Stimulated activated naive B cell treated with anti-CD40 and anti-IgM and Interleukin-4, amounts not matched to agents 10 μg/mL and 1 μg/mL and 100 μg/mL, for 72 hours (primary cell): ENCODE data around the gene EFHC1.
A peak's percentile ranks its signal among the peaks of the same experiment; 100 is the strongest.

Source experiments
- ATAC-seq, 2 donors: fragments of 150-1000 bp; cut with Tn5 transposase; replicated peaks; 2 replicates each; pipeline ENCODE4 v1.10.0; 2021; ENCODE audit warnings: moderate library complexity in 1 of 2
- DNase-seq: peaks from one replicate; pipeline ENCODE4 v3.0.0; 2021
- H3K27ac Mint-ChIP-seq: one replicate; pipeline ENCODE4 v1.8.0; 2022; ENCODE audit warnings: mild to moderate bottlenecking, mixed read lengths
- H3K27me3 Mint-ChIP-seq, 2 donors: one replicate each; pipeline ENCODE4 v1.8.0; 2022; ENCODE audit warnings: mixed read lengths in 2 of 2
- H3K36me3 Mint-ChIP-seq, 2 donors: one replicate each; pipeline ENCODE4 v1.8.0; 2022; ENCODE audit warnings: mixed read lengths in 2 of 2, mild to moderate bottlenecking in 1 of 2
- H3K4me1 Mint-ChIP-seq, 2 donors: one replicate each; pipeline ENCODE4 v1.8.0; 2022; ENCODE audit warnings: mixed read lengths in 2 of 2, mild to moderate bottlenecking in 1 of 2
- H3K4me3 Mint-ChIP-seq, 2 donors: one replicate each; pipeline ENCODE4 v1.8.0; 2022; ENCODE audit warnings: mild to moderate bottlenecking in 2 of 2, mixed read lengths in 2 of 2, moderate library complexity in 1 of 2
- H3K9me3 Mint-ChIP-seq, 2 donors: one replicate each; pipeline ENCODE4 v1.8.0; 2022; ENCODE audit warnings: mixed read lengths in 2 of 2, mild to moderate bottlenecking in 1 of 2

EFHC1 gene

DNA sequence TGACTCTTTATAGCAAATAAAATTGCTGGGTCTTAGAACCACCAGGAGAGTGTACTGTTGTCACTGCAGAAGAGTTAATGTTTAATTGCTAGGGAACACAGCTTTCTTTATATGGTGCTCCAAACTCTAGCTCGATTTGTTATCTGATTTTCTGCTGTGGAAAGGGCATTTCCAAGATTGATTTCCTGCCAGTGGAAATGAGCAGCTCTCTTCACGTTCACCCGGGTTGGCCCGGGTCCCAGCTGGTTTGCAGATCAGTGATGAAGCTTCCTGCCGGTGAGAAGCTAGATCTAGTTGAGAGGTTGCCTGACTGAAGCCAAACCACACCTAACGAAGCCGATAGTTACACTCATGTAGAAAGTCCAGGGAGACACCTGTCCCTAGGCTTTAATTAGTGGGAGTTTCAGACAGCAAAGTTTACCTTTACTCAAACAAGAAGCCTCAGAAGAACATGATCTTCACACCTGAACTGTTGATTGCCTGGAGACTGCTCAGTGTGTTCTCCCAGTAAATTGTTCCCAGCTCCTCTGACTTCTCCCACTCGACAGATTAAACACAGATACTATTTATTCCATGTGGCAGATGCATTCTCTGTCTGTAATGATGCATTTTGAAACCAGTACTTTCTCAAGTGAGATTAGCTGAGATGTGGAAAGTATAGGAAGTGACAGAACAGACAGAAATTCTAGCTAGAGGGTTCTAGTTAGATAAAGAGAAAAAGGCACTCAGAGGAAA, 30.3 kb upstream of the EFHC1 start:
- no peaks in the 10 kb centered on the region for H3K27me3 Mint-ChIP-seq
- peak overlapping the region; percentile 34 to 57 for H3K4me3 Mint-ChIP-seq
- H3K4me1 Mint-ChIP-seq: peaks cover 26 to 38% of the 10 kb centered on the region in 2 donors
- DNase-seq (no peak), ATAC-seq (peak; percentile 67 to 69)
- peaks cover 3 to 7% of the 10 kb centered on the region in 2 donors for H3K9me3 Mint-ChIP-seq
- peak overlapping the region; percentile 57 for H3K27ac Mint-ChIP-seq
- H3K36me3 Mint-ChIP-seq: peaks cover 10 to 11% of the 10 kb centered on the region in 2 donors

GRCh38 chr6:52390361-52390727, 29.8 kb upstream of the EFHC1 start:
- H3K36me3 Mint-ChIP-seq: peaks cover 5 to 7% of the 10 kb centered on the region in 2 donors
- peak overlapping the region; percentile 34 to 57 for H3K4me3 Mint-ChIP-seq
- H3K9me3 Mint-ChIP-seq: peaks cover under 1 to 1% of the 10 kb centered on the region in 2 donors
- DNase-seq (no peak), ATAC-seq (peak; percentile 83 to 86)
- H3K27me3 Mint-ChIP-seq: no peaks in the 10 kb centered on the region
- H3K27ac Mint-ChIP-seq: peak overlapping the region; percentile 57
- H3K4me1 Mint-ChIP-seq: peaks cover 21 to 32% of the 10 kb centered on the region in 2 donors

GRCh38 chr6:52391599-52391998, 28.5 kb upstream of the EFHC1 start:
- Mint-ChIP-seq H3K27ac (no peak overlapping the region), H3K27me3 (no peaks in the 10 kb centered on the region), H3K4me3 (no peak overlapping the region), H3K9me3 (no peaks in the 10 kb centered on the region), H3K36me3 (peaks cover 0 to 2% of the 10 kb centered on the region in 2 donors), H3K4me1 (peaks cover 25 to 31% of the 10 kb centered on the region in 2 donors)
- no peak for ATAC-seq
- no peak for DNase-seq

DNA sequence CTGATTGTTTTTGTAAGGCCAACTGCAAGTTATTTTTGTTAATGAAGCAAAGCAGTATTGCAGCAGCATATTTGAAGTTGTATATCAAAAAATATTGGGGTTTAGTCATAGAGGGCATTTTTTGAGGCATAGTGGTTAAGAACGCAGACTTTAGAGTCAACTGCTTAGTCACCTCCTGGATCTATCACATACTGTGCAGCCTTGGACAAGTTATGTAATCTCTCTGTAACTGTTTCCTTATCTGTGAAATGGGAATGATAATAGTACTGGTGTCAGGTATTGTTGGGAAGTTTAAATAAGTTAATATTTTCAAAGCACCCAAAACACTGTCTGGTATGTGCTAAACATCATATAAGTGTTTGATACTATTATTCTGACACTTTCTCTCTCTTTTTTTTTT, 27.2 kb upstream of the EFHC1 start:
- Mint-ChIP-seq H3K4me1 (peaks cover 36 to 44% of the 10 kb centered on the region in 2 donors), H3K4me3 (no peak overlapping the region), H3K9me3 (no peaks in the 10 kb centered on the region), H3K27me3 (no peaks in the 10 kb centered on the region), H3K27ac (no peak overlapping the region), H3K36me3 (no peaks in the 10 kb centered on the region)
- no peak for DNase-seq
- ATAC-seq: no peak

DNA sequence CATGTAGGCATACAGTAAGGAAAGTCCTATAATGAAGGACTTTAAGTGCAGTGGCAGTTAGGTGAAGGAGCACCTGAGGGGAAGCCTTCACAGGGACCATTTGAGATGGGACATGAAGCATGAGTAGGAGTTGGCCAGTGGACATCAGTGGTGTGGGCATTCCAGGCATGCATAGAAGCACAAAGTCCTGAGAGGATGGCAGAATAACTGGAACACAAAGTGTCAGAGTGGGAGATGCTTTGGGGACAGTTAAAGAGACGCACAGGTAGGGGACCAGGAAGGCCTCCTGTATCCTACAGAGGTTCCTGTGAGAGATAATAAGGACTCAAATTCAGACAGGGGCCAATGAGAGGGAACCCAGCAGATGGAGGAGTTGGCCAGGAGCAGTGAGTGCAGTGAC, 26.4 kb upstream of the EFHC1 start:
- H3K4me1 Mint-ChIP-seq: peaks cover 36 to 50% of the 10 kb centered on the region in 2 donors
- H3K27ac Mint-ChIP-seq: no peak overlapping the region

GRCh38 chr6:52394251-52394666, 25.9 kb upstream of the EFHC1 start:
- H3K4me1 Mint-ChIP-seq: peaks cover 35 to 53% of the 10 kb centered on the region in 2 donors
- no peaks in the 10 kb centered on the region for H3K9me3 Mint-ChIP-seq
- no peak overlapping the region for H3K4me3 Mint-ChIP-seq
- no peaks in the 10 kb centered on the region for H3K36me3 Mint-ChIP-seq
- H3K27me3 Mint-ChIP-seq: no peaks in the 10 kb centered on the region
- no peak for DNase-seq
- ATAC-seq: peak; percentile 45 to 51
- no peak overlapping the region for H3K27ac Mint-ChIP-seq

More for the DNA sequence above, 26.4 kb upstream of the EFHC1 start:
- Mint-ChIP-seq H3K4me3 (no peak overlapping the region), H3K36me3 (no peaks in the 10 kb centered on the region), H3K9me3 (no peaks in the 10 kb centered on the region), H3K27me3 (no peaks in the 10 kb centered on the region)
- no peak for DNase-seq
- no peak for ATAC-seq

GRCh38 chr6:52395969-52396368, 24.2 kb upstream of the EFHC1 start:
- no peaks in the 10 kb centered on the region for H3K27me3 Mint-ChIP-seq
- no peaks in the 10 kb centered on the region for H3K36me3 Mint-ChIP-seq
- H3K27ac Mint-ChIP-seq: no peak overlapping the region

DNA sequence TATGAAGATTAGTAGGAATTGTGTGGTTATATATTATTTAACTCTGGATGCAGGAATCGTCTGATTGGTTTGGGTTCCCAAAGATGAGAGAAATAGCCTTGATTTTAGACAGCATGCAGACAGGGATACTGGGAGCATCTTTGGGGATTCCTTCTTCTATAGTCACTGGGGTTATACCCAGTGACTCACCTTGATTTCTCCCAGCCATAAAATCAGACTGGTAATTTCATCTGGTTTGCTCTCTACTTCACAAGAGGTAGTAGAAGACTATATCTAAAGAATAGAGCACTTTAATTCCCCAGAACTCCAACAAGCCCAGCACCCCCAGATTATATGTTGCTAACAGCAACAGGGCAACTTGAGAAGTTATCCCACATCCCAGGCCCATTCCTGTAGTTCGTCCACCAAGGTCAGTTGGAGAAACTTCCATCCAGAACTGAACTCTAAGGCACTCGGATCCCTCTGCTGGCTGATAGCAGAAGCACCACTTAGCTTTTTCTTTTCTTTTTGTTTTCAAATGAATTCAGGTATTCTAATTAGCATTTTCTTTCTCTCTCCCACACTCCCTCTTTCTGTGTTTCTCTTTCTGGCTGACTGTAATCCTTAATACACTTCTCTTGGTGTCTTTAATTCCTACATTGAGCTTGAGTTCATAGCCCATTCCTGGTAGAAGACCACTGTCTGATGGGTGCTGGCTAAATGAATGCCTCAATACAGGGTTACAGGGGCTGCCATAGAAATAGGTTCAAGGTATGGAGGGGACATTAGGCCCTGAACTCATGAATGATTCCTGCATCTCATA, 20.4 kb upstream of the EFHC1 start:
- Mint-ChIP-seq H3K36me3 (peaks cover 11 to 12% of the 10 kb centered on the region in 2 donors), H3K9me3 (no peaks in the 10 kb centered on the region), H3K27me3 (no peaks in the 10 kb centered on the region)

More at GRCh38 chr6:52395969-52396368, 24.2 kb upstream of the EFHC1 start:
- no peaks in the 10 kb centered on the region for H3K9me3 Mint-ChIP-seq
- ATAC-seq (no peak), DNase-seq (no peak)
- no peak overlapping the region for H3K4me3 Mint-ChIP-seq
- peaks cover 25 to 45% of the 10 kb centered on the region in 2 donors for H3K4me1 Mint-ChIP-seq

DNA sequence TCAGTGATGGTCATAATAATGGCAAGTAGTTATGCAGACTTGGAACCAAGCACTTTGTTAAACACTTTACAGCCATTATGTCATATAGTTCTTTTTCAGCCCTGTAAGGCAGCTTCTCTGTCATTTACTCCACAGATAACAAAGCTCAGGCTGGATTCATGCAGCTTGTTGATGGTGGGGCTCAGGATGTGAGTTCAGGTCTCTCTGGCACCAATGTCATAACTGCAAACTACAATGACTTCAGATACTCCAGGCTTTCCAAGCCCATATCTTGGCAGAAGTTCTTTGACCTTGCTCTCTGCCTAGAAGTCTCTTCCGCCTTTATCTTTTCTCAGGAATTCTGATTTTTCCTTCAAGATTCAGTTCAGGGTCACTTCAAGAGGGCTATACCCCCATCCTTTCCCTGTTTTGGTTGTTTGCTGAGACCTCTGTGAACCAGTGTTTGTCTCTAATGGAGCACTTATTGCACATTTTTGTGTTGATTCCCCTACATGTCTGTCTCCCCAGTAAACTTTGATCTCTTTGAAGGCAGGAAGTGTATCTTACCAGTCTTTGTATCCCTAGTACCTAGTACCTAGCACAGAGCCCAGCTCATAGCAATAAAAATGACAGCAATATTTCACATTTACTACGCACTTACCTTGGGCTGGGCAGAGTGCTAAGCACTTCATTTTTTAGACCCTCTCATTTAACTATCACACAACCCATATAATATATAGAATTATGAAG, 19.7 kb upstream of the EFHC1 start:
- no peaks in the 10 kb centered on the region for H3K9me3 Mint-ChIP-seq
- no peak for DNase-seq
- H3K27me3 Mint-ChIP-seq: no peaks in the 10 kb centered on the region
- no peak overlapping the region for H3K27ac Mint-ChIP-seq
- peaks cover 19 to 34% of the 10 kb centered on the region in 2 donors for H3K4me1 Mint-ChIP-seq
- peaks cover 11 to 12% of the 10 kb centered on the region in 2 donors for H3K36me3 Mint-ChIP-seq
- no peak for ATAC-seq
- H3K4me3 Mint-ChIP-seq: no peak overlapping the region

More for the DNA sequence above, 20.4 kb upstream of the EFHC1 start:
- ATAC-seq (peak; percentile 42 to 44), DNase-seq (no peak)
- Mint-ChIP-seq H3K27ac (no peak overlapping the region), H3K4me3 (no peak overlapping the region), H3K4me1 (peaks cover 19 to 34% of the 10 kb centered on the region in 2 donors)

- H3K4me3 Mint-ChIP-seq: no peak overlapping the region
- no peaks in the 10 kb centered on the region for H3K9me3 Mint-ChIP-seq
- no peak for ATAC-seq
- H3K4me1 Mint-ChIP-seq: peaks cover 3 to 19% of the 10 kb centered on the region in 2 donors
- H3K36me3 Mint-ChIP-seq: peaks cover 11 to 18% of the 10 kb centered on the region in 2 donors
- no peak overlapping the region for H3K27ac Mint-ChIP-seq
- no peaks in the 10 kb centered on the region for H3K27me3 Mint-ChIP-seq
- no peak for DNase-seq
Measured at GRCh38 chr6:52403086-52403485, 17.1 kb upstream of the EFHC1 start.

GRCh38 chr6:52403627-52404026, 16.5 kb upstream of the EFHC1 start:
- H3K4me3 Mint-ChIP-seq: no peak overlapping the region
- H3K27ac Mint-ChIP-seq: no peak overlapping the region
- peaks cover 11 to 18% of the 10 kb centered on the region in 2 donors for H3K36me3 Mint-ChIP-seq
- ATAC-seq (no peak), DNase-seq (no peak)
- H3K27me3 Mint-ChIP-seq: no peaks in the 10 kb centered on the region
- H3K4me1 Mint-ChIP-seq: peaks cover 3 to 16% of the 10 kb centered on the region in 2 donors
- H3K9me3 Mint-ChIP-seq: no peaks in the 10 kb centered on the region

GRCh38 chr6:52405243-52405642, 14.9 kb upstream of the EFHC1 start:
- no peak for ATAC-seq
- Mint-ChIP-seq H3K9me3 (no peaks in the 10 kb centered on the region), H3K36me3 (peaks cover 11 to 18% of the 10 kb centered on the region in 2 donors), H3K27me3 (no peaks in the 10 kb centered on the region), H3K27ac (no peak overlapping the region), H3K4me3 (no peak overlapping the region), H3K4me1 (no peaks in the 10 kb centered on the region)
- no peak for DNase-seq

- no peaks in the 10 kb centered on the region for H3K4me1 Mint-ChIP-seq
- peak; percentile 50 to 54 for ATAC-seq
- no peaks in the 10 kb centered on the region for H3K9me3 Mint-ChIP-seq
- H3K27me3 Mint-ChIP-seq: peaks cover 0 to under 1% of the 10 kb centered on the region in 2 donors
- no peak overlapping the region for H3K4me3 Mint-ChIP-seq
- H3K36me3 Mint-ChIP-seq: peaks cover 11 to 18% of the 10 kb centered on the region in 2 donors
- H3K27ac Mint-ChIP-seq: no peak overlapping the region
- no peak for DNase-seq
Measured at GRCh38 chr6:52407467-52407866, 12.7 kb upstream of the EFHC1 start.

DNA sequence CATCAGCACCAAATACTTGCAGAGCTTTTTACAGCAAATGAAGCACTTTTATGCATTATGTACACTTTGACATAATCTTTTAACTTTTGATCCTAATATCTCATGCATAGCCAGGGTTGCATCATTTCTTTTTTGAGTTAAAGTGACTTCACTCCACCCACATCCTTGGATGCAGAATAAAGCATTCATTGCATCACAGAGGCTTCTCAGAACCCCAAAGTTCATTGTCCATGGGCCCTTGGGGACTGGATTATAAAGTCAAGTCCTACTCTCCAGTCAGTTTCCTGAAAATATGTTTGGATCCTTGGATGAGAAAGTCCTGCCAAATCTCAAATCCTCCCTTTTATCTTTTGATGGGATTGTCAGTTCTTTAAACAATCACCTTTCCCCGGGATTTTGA, 10.6 kb upstream of the EFHC1 start:
- no peaks in the 10 kb centered on the region for H3K4me1 Mint-ChIP-seq
- H3K27me3 Mint-ChIP-seq: peaks cover 4 to 6% of the 10 kb centered on the region in 2 donors
- H3K36me3 Mint-ChIP-seq: peaks cover 0 to 5% of the 10 kb centered on the region in 2 donors
- DNase-seq: no peak
- no peak for ATAC-seq
- no peaks in the 10 kb centered on the region for H3K9me3 Mint-ChIP-seq
- H3K27ac Mint-ChIP-seq: no peak overlapping the region
- H3K4me3 Mint-ChIP-seq: no peak overlapping the region
